Fibroblast of skin of scalp (primary cell): ENCODE data around the gene CDC42BPB.
A peak's percentile ranks its signal among the peaks of the same experiment; 100 is the strongest.
"Not testable (repeated sequence)": the region's sequence is repeated elsewhere in the genome, so short reads cannot be mapped to it uniquely, and the experiment has no call there.

Source experiments
- DNase-seq: peaks from one replicate; pipeline ENCODE4 v3.0.0-alpha.2; 2013

CDC42BPB gene

DNA sequence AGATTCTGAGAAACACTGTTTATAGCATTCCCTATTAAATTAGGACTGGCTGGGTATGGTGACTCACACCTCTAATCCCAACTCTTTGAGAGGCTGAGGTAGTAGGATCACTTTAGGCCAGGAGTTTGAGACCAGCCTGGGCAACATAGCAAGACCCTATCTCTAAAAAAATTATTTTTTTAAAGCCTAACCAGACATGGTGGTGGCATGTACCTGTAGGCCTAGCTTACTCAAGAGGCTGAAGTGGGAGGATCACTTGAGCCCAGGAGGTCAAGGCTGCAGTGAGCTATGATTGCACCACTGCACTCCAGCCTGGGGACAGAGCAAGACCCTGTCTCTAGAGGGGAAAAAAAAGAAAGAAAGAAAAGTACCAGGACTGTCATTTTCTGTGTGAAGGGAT is 160.6 kb downstream of the CDC42BPB start:
- not testable (repeated sequence) for DNase-seq

DNA sequence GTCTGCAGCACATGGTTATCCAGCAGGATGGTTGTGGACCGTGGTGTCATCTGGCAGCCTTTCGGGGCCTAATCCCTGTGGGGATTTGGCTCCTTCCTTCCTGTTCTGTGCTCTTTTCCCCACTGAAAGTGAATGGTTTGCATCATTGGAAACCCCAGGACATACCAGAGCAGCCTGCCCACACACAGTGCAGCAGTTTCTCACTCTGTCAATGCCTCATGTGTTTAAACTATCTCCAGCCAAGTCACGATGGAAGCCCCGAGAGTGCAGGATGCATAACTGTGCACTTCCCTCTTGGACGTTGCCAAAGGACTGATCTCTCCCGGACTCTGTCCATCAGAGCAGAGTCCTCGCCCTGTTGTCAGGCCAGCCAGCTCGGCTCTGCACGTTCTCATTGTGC is 163.9 kb downstream of the CDC42BPB start:
- peak; percentile 96 for DNase-seq

DNA sequence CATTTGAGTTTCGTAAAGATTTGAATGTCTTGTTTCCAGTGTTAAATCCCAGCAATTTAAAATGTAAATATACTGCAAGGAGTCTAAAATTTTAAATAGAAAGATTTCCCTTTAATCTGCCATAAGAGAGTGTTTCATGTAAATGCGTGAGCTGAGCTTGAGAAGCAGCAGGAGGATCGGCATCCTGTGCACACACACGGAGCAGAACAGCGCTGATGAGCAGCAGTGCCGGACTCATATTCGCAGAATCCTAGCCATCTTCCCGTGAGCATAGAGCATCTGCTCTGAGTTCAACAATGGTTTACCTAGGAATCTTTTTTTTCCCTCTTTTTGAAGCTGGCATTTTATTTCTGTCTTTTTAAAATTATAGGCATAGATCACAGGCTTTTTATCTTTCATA is 164.7 kb downstream of the CDC42BPB start:
- DNase-seq = no peak

DNA sequence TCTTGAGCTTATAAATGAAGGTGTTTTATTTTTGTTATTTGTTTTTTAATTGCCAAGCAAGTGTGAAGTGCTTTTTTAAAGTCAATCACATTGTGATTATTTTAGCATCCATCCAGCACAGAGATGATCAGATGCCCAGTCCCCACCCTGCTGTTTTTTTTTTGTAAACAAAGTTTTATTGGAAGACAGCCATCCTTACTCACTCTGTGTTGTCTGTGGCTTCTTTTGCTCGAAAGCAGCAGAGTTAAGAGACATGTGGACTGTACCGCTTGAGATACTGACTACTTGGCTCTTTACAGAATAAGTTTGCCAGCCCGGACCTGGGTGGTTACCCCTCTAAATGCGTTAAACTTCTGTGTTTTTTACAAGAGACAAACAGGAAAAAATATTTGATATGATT is 165.8 kb downstream of the CDC42BPB start:
- peak; percentile 42 for DNase-seq

DNA sequence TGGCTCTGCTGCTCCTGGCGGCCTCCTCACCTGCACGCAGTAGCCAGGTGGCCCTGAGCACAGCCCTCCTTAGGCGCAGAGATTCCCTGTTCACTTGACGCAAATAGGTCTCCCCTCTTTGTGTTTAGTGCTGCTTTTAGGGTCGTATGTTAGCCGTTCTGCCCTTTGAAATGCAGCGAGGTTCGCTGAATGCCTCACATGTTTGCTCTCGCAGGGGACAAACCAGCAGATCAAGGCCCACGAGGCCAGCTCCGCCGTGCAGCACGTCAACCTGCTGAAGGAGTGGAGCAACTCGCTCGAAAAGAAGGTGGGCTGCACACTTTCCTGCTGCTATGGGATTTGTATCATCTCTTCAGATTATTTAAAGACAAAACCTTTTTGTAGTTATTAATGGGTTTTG is 166.2 kb downstream of the CDC42BPB start:
- no peak for DNase-seq

DNA sequence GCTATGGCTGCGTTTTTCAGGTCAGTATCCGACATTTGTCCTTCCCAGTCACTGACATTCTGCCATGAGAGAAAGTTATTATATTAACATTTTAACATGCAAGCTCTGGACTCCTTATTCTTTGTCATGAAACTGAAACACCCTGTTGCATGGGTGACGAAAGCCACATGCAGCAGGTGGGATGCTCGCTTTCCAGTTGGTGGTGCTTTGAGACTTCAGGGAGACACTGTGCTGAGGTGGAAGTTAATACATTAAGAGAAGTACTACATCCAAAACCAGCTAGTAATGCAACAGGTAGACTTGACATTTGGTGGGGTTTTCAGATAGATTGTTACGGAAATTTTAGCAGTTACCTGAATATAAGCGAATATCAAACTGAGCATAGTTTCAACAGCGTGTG is 167.7 kb downstream of the CDC42BPB start:
- no peak for DNase-seq

DNA sequence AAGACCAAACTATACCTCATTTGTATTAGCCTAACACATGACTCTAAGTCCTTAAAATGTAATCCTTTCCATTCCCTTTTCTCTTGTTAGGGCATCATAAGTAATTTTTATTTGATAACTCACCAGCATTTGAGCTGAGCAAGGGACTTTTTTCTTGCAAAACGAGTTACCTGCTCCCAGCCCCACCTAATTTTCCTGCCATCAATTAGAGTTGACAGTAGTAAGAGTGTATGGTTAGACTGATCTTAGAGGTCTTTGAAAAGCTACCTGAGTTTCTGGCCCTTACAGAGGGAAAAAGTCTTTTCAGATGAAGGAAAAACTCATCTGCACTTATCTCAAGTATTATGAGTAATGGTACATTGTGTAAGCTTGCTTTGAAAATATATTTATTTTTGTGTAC is 168.6 kb downstream of the CDC42BPB start:
- no peak for DNase-seq

DNA sequence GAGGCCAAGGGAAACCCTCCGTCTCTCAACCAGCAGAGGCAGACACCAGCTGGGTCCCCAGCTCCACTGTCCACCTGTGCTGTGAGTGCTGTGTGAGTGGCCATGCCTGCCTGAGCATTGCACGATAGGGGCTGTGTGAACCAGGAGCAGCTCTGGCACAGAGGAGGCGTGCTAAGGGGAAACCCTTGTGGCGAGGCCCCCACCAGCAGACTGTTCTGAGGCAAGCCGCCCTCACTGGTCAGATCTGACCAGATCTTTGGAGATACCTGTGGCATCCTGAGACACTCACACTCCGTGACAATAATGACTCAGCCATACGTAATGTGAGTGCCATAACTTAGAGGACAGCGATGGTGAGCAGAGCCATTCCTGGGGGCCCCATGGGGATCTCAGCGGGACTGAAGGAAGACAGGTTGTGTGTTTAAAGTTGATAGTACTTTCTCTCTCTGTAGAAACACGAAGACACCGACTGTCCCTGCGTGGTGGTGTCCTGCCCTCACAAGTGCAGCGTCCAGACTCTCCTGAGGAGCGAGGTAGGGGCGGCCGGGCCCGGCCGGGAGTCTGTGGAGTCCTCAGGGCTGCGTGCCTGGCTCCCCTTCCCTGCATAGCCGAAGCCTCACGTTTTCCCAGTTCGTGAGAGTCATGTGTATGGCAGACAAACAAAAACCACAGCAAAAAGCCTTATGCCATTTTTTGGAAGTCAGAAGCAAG is 171.5 kb downstream of the CDC42BPB start:
- no peak for DNase-seq

DNA sequence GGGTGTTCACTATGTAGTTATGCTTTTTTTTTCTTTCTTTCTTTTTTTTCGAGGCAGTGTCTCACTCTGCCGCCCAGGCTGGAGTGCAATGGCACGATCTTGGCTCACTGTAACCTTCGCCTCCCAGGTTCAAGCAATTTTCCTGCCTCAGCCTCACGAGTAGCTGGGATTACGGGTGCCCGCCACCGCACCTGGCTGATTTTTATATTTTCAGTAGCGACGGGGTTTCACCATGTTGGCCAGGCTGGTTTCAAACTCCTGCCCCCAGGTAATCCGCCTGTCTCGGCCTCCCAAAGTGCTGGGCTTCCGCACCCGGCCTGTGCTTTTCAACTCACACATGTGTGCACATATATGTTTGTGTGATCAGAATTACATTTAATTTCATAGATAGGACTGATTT is 173.8 kb downstream of the CDC42BPB start:
- DNase-seq = no peak

DNA sequence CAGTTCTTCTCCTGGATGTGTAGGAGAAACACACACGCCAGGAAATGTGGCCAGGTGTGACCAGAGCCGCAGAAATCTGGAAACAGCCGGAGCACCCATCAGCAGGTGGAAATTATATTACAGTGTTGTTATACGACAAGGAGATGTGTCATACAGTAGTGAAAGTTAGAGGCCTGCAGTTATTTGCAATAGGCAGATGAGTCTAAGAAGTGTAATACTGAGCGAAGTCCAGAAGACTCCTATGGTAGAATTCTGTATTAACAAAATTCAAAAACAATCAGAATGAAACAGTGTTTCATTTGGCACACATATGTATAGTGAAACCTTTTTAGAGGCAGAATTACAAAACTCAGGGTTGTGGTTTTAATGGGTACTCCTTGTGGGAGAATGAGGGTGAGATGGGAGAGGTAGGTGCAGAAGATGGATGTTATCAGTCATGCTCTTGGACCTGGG is 174.2 kb downstream of the CDC42BPB start:
- no peak for DNase-seq
